GM18507 (cell line): ENCODE data around the gene CCDC60.

Experiments
- DNase-seq: peaks from one replicate; pipeline ENCODE4 v3.0.0; 2011; ENCODE audit warnings: low read depth; ENCODE audit not compliant: insufficient read length; ENCODE audit errors: extremely low spot score
- FAIRE-seq: peaks from 2 replicates; lab custom pipeline; 2011; peaks lifted over from hg19 to GRCh38; lab: Jason Lieb, UNC

CCDC60 gene

GRCh38 chr12:119479121-119479561, 144.6 kb downstream of the CCDC60 start:
- FAIRE-seq (no peak), DNase-seq (no peak)

GRCh38 chr12:119480551-119480950, 146.0 kb downstream of the CCDC60 start:
- no peak for DNase-seq

GRCh38 chr12:119486599-119487154, 152.1 kb downstream of the CCDC60 start:
- FAIRE-seq (no peak), DNase-seq (no peak)

More at GRCh38 chr12:119480551-119480950, 146.0 kb downstream of the CCDC60 start:
- FAIRE-seq, result no peak

- no peak for DNase-seq
- no peak for FAIRE-seq
Observed at GRCh38 chr12:119491814-119492213, 157.3 kb downstream of the CCDC60 start.

- DNase-seq, result no peak
- FAIRE-seq, result no peak
Observed at GRCh38 chr12:119500209-119500608, 165.7 kb downstream of the CCDC60 start.

GRCh38 chr12:119501052-119501451, 166.5 kb downstream of the CCDC60 start:
- FAIRE-seq (no peak), DNase-seq (no peak)

- FAIRE-seq, result no peak
- no peak for DNase-seq
Observed at GRCh38 chr12:119505001-119505400, 170.5 kb downstream of the CCDC60 start.

- FAIRE-seq (no peak), DNase-seq (no peak)
Observed at GRCh38 chr12:119512772-119513497, 178.4 kb downstream of the CCDC60 start.

- DNase-seq, result no peak
- no peak for FAIRE-seq
Observed at GRCh38 chr12:119528241-119528640, 193.7 kb downstream of the CCDC60 start.

GRCh38 chr12:119540476-119540875, 205.9 kb downstream of the CCDC60 start:
- FAIRE-seq (no peak), DNase-seq (no peak)

- DNase-seq (peak; percentile 40), FAIRE-seq (peak; percentile 90)
Observed at GRCh38 chr12:119544765-119545625, 210.5 kb downstream of the CCDC60 start.

GRCh38 chr12:119546340-119546739, 211.8 kb downstream of the CCDC60 start:
- DNase-seq (no peak), FAIRE-seq (no peak)

GRCh38 chr12:119547001-119547400, 212.5 kb downstream of the CCDC60 start:
- FAIRE-seq, result no peak
- no peak for DNase-seq

GRCh38 chr12:119556854-119557253, 222.3 kb downstream of the CCDC60 start:
- no peak for FAIRE-seq
- DNase-seq, result no peak

- FAIRE-seq (no peak), DNase-seq (no peak)
Observed at GRCh38 chr12:119565404-119565803, 230.9 kb downstream of the CCDC60 start.

GRCh38 chr12:119570771-119571170, 236.2 kb downstream of the CCDC60 start:
- FAIRE-seq (no peak), DNase-seq (no peak)

- no peak for DNase-seq
- FAIRE-seq, result no peak
Observed at GRCh38 chr12:119573086-119573485, 238.6 kb downstream of the CCDC60 start.

- DNase-seq (no peak), FAIRE-seq (no peak)
Observed at GRCh38 chr12:119574255-119574654, 239.7 kb downstream of the CCDC60 start.

GRCh38 chr12:119576118-119576810, 241.7 kb downstream of the CCDC60 start:
- FAIRE-seq, result no peak

GRCh38 chr12:119576915-119577314, 242.4 kb downstream of the CCDC60 start:
- FAIRE-seq, result no peak
- DNase-seq, result no peak

More at GRCh38 chr12:119576118-119576810, 241.7 kb downstream of the CCDC60 start:
- no peak for DNase-seq
